ENCODE data around the gene PATZ1. TPM values are rescaled to one million over a fixed set of nuclear protein-coding genes. Genes with fewer than 3 reads are reported as not detected.

Gene PATZ1
- total and polyA plus RNA-seq, 12 donors: 9.2 to 34.8 (median 25.1) TPM

DNA sequence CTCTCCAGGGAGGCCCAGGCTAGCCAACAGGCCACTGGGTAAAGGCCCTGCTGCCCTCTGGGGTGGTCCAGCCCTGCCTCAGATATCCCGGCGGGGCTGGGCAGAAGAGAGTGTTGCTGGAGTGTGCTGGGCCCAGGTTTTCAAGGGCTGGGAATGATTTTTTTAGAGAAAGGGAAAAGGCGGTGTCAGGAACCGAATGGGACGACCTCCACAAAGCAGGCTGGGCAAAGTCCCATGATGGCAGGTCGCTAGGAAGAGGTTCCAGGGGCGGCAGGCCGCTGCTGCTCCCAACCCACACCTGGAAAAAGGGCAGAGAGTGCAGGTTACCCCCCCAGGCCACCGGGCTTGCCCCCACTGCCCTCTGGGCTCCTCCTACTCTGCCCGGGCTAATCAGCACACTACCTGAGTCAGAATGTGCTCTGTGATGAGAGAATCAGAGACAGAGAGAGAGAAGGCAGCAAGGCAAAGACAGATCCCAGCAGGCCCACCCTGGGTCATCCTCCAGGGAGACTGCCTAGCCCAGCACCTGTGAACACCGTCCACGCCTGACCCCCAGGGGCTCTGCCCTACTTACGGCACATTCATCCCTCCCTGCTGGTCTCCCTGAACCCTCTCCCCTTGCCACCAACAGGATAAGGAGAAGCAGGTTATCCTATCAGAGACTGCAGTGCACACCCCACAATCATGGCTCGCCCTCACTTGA is 4.6 kb downstream of the PATZ1 start:
- intact Hi-C loops (cut with DNase I): no loop called here
- Histone ChIP-seq H3K36me3 (replicated peaks in 1 of 2) (peaks cover 0 to 24% of the 10 kb centered on the region in 2 donors), H3K9me3 (replicated peaks in 1 of 3) (no peaks in the 10 kb centered on the region), H3K4me3 (no peak overlapping the region), H3K4me1 (replicated peaks in 1 of 2) (peaks cover 19 to 35% of the 10 kb centered on the region in 2 donors), H3K27ac (peak overlapping the region in 1 of 5 donors; percentile 21), H3K27me3 (no peaks in the 10 kb centered on the region)
- DNase-seq: no peak
- WGBS, 4 donors: 84 to 88% (median 85%) methylated on average over 13 to 14 of the region's 14 CpGs
- no peak for TF ChIP-seq POLR2A (IDR thresholded peaks at IDR 0.05)

GRCh38 chr22:31340765-31341247 is 5.3 kb downstream of the PATZ1 start:
- intact Hi-C loops (cut with DNase I): no loop called here
- Histone ChIP-seq H3K4me1 (replicated peaks in 1 of 2) (peaks cover 19 to 35% of the 10 kb centered on the region in 2 donors), H3K9me3 (replicated peaks in 1 of 3) (no peaks in the 10 kb centered on the region), H3K36me3 (replicated peaks in 1 of 2) (peaks cover 0 to 29% of the 10 kb centered on the region in 2 donors), H3K27me3 (no peaks in the 10 kb centered on the region), H3K27ac (peak overlapping the region in 2 of 5 donors; percentile 6 to 52), H3K4me3 (no peak overlapping the region)
- TF ChIP-seq POLR2A (IDR thresholded peaks at IDR 0.05): no peak
- TF ChIP-seq CTCF (IDR thresholded peaks at IDR 0.05): no peak
- 0 to 3% (median 1%) methylated on average over 2 of the region's 2 CpGs for WGBS, 4 donors
- peak in 1 of 7 donors; percentile 14 for DNase-seq

GRCh38 chr22:31340360-31340759 is 5.8 kb downstream of the PATZ1 start:
- peaks cover 17 to 34% of the 10 kb centered on the region in 2 donors for H3K4me1 ChIP-seq (replicated peaks in 1 of 2)
- H3K27ac ChIP-seq: peak overlapping the region in 2 of 5 donors; percentile 6 to 40
- no peaks in the 10 kb centered on the region for H3K9me3 ChIP-seq (replicated peaks in 1 of 3)
- peaks cover 0 to 33% of the 10 kb centered on the region in 2 donors for H3K36me3 ChIP-seq (replicated peaks in 1 of 2)
- H3K4me3 ChIP-seq: no peak overlapping the region
- 63 to 72% (median 68%) methylated on average over 6 of the region's 6 CpGs for WGBS, 4 donors
- no peak for TF ChIP-seq CTCF (IDR thresholded peaks at IDR 0.05)
- TF ChIP-seq POLR2A (IDR thresholded peaks at IDR 0.05): no peak
- H3K27me3 ChIP-seq: no peaks in the 10 kb centered on the region
- peak in 4 of 7 donors; percentile 31 to 66 (median 40) for DNase-seq
- intact Hi-C loops (cut with DNase I): no loop called here

- Histone ChIP-seq H3K27me3 (no peaks in the 10 kb centered on the region), H3K4me3 (no peak overlapping the region), H3K27ac (no peak overlapping the region), H3K4me1 (replicated peaks in 1 of 2) (peaks cover 8 to 23% of the 10 kb centered on the region in 2 donors), H3K36me3 (replicated peaks in 1 of 2) (peaks cover 0 to 44% of the 10 kb centered on the region in 2 donors), H3K9me3 (replicated peaks in 1 of 3) (no peaks in the 10 kb centered on the region)
- TF ChIP-seq CTCF (IDR thresholded peaks at IDR 0.05) (no peak), POLR2A (IDR thresholded peaks at IDR 0.05) (no peak)
- no peak for DNase-seq
- intact Hi-C loops (cut with DNase I): loop anchor here in 1 of 2 donors (10.0 kb wide), 1 partner anchor 64 kb away; no protein-coding TSS in a partner anchor
- 78 to 91% (median 85%) methylated on average over 4 to 6 of the region's 6 CpGs for WGBS, 4 donors
Measured at GRCh38 chr22:31339148-31339832, 6.9 kb downstream of the PATZ1 start.
